ENCODE measurements around the gene MACC1. TPM values are rescaled to one million over a fixed set of nuclear protein-coding genes. Genes with fewer than 3 reads are reported as not detected.
"Not testable (repeated sequence)": the region's sequence is repeated elsewhere in the genome, so short reads cannot be mapped to it uniquely, and the experiment has no call there.

Gene MACC1
- total RNA-seq, 1 experiment from 2014 or later = 0.24 TPM

GRCh38 chr7:20132585-20132984, 84.6 kb downstream of the MACC1 start:
- peak; percentile 95 for DNase-seq (ENCODE audit: low read depth)

GRCh38 chr7:20131776-20132175, 85.4 kb downstream of the MACC1 start:
- DNase-seq (ENCODE audit: low read depth) = no peak

GRCh38 chr7:20129920-20130319, 87.3 kb downstream of the MACC1 start:
- no peak for DNase-seq (ENCODE audit: low read depth)

GRCh38 chr7:20128001-20128400, 89.2 kb downstream of the MACC1 start:
- DNase-seq (ENCODE audit: low read depth) = no peak

GRCh38 chr7:20126060-20126459, 91.1 kb downstream of the MACC1 start:
- not testable (repeated sequence) for DNase-seq (ENCODE audit: low read depth)

GRCh38 chr7:20124087-20124486, 93.1 kb downstream of the MACC1 start:
- DNase-seq (ENCODE audit: low read depth) = not testable (repeated sequence)

- DNase-seq (ENCODE audit: low read depth) = not testable (repeated sequence)
Measured at GRCh38 chr7:20122653-20123316, 94.4 kb downstream of the MACC1 start.

- DNase-seq (ENCODE audit: low read depth) = no peak
Measured at GRCh38 chr7:20122073-20122472, 95.1 kb downstream of the MACC1 start.

- no peak for DNase-seq (ENCODE audit: low read depth)
Measured at GRCh38 chr7:20121404-20121803, 95.8 kb downstream of the MACC1 start.

GRCh38 chr7:20120611-20121168, 96.5 kb downstream of the MACC1 start:
- peak; percentile 33 for DNase-seq (ENCODE audit: low read depth)

GRCh38 chr7:20116869-20117268, 100.3 kb downstream of the MACC1 start:
- DNase-seq (ENCODE audit: low read depth) = no peak

- peak; percentile 37 for DNase-seq (ENCODE audit: low read depth)
Measured at GRCh38 chr7:20114468-20114867, 102.7 kb downstream of the MACC1 start.

- DNase-seq (ENCODE audit: low read depth) = no peak
Measured at GRCh38 chr7:20113427-20114027, 103.7 kb downstream of the MACC1 start.

- DNase-seq (ENCODE audit: low read depth) = no peak
Measured at GRCh38 chr7:20112696-20113095, 104.5 kb downstream of the MACC1 start.

GRCh38 chr7:20111821-20112542, 105.2 kb downstream of the MACC1 start:
- DNase-seq (ENCODE audit: low read depth) = no peak

GRCh38 chr7:20107582-20107981, 109.6 kb downstream of the MACC1 start:
- DNase-seq (ENCODE audit: low read depth) = peak; percentile 26

GRCh38 chr7:20104696-20105095, 112.5 kb downstream of the MACC1 start:
- no peak for DNase-seq (ENCODE audit: low read depth)

GRCh38 chr7:20102982-20103381, 114.2 kb downstream of the MACC1 start:
- no peak for DNase-seq (ENCODE audit: low read depth)

GRCh38 chr7:20095862-20096261, 121.3 kb downstream of the MACC1 start:
- no peak for DNase-seq (ENCODE audit: low read depth)

- no peak for DNase-seq (ENCODE audit: low read depth)
Measured at GRCh38 chr7:20095436-20095835, 121.7 kb downstream of the MACC1 start.

GRCh38 chr7:20089431-20089830, 127.8 kb downstream of the MACC1 start:
- no peak for DNase-seq (ENCODE audit: low read depth)

GRCh38 chr7:20085086-20085485, 132.1 kb downstream of the MACC1 start:
- peak; percentile 70 for DNase-seq (ENCODE audit: low read depth)

Measured in RPMI7951 (cell line).